ENCODE results near the gene TRIM33. TPM values are rescaled to one million over a fixed set of nuclear protein-coding genes. Genes with fewer than 3 reads are reported as not detected.

Gene TRIM33
- total RNA-seq, 1 experiment from 2014 or later: 53.8 TPM

DNA sequence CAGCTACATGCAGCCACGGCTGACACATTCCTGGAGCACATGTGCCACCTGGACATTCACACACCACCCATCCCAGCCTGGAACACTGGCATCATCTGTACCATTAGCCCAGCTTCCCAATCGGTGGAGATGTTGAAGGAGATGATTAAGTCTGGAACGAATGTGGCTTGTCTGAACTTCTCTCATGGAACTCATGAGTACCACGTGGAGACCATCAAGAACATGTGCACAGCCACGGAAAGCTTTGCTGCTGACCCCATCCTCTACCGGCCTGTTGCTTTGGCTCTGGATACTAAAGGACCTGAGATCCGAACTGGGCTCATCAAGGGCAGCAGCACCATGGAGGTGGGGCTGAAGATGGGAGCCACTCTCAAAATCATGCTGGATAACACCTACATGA is 25.0 kb upstream of the TRIM33 start:
- Histone ChIP-seq H3T11ph (ENCODE audit: low read length) (no peak overlapping the region), H3K4ac (ENCODE audit: low read depth, low read length) (no peak overlapping the region), H3K4me1 (ENCODE audit: insufficient read depth, low read length) (no peaks in the 10 kb centered on the region), H3K14ac (ENCODE audit: insufficient read depth, low read length) (no peak overlapping the region), H3K79me2 (ENCODE audit: insufficient read depth, low read length) (no peaks in the 10 kb centered on the region), H3K27ac (ENCODE audit: insufficient read length, low read depth, low read length) (no peak overlapping the region), H4K91ac (ENCODE audit: insufficient read length, low read depth, low read length) (no peak overlapping the region), H4K20me1 (ENCODE audit: control insufficient read depth, insufficient read depth, insufficient read length) (no peaks in the 10 kb centered on the region), H3K23ac (ENCODE audit: insufficient read length, low read depth, low read length) (no peak overlapping the region), H2BK120ac (ENCODE audit: low read depth, low read length, poor library complexity, severe bottlenecking) (no peak overlapping the region), H4K5ac (ENCODE audit: insufficient read length, low read depth, low read length) (no peak overlapping the region), H3K23me2 (ENCODE audit: insufficient read length, low read depth, low read length, poor library complexity, severe bottlenecking) (no peaks in the 10 kb centered on the region), H3K9me3 (ENCODE audit: control insufficient read depth, low read depth, low read length) (no peaks in the 10 kb centered on the region), H2BK15ac (ENCODE audit: low read depth, low read length) (no peak overlapping the region), H2AK5ac (ENCODE audit: insufficient read length, low read length) (no peak overlapping the region), H3K79me1 (ENCODE audit: insufficient read depth, low read depth, low read length, poor library complexity, severe bottlenecking) (no peaks in the 10 kb centered on the region), H3K9ac (ENCODE audit: extremely low read depth, insufficient read length, low read length) (no peak overlapping the region), H4K8ac (replicated peaks; ENCODE audit: insufficient read length, low read depth, low read length) (no peak overlapping the region), H2BK5ac (ENCODE audit: insufficient read length, low read length) (no peak overlapping the region), H3K27me3 (ENCODE audit: insufficient read depth, low read length) (no peaks in the 10 kb centered on the region), H2BK20ac (ENCODE audit: low read depth, low read length, poor library complexity, severe bottlenecking) (no peak overlapping the region), H3K4me2 (ENCODE audit: insufficient read depth, insufficient read length, low read length) (no peak overlapping the region), H3K56ac (ENCODE audit: insufficient read length, low read depth, low read length) (no peak overlapping the region), H2AFZ (ENCODE audit: low read length) (no peak overlapping the region), H2BK12ac (ENCODE audit: insufficient read length, low read depth, low read length) (no peak overlapping the region), H3K18ac (ENCODE audit: insufficient read length, low read depth, low read length) (no peak overlapping the region)
- H3K9me3 Mint-ChIP-seq: no peaks in the 10 kb centered on the region
- WGBS (ENCODE audit: extremely low coverage, insufficient read length, low lambda C conversion rate): no CpG with 5 or more reads among the region's 7 CpGs
- TF ChIP-seq, protein P1, sequence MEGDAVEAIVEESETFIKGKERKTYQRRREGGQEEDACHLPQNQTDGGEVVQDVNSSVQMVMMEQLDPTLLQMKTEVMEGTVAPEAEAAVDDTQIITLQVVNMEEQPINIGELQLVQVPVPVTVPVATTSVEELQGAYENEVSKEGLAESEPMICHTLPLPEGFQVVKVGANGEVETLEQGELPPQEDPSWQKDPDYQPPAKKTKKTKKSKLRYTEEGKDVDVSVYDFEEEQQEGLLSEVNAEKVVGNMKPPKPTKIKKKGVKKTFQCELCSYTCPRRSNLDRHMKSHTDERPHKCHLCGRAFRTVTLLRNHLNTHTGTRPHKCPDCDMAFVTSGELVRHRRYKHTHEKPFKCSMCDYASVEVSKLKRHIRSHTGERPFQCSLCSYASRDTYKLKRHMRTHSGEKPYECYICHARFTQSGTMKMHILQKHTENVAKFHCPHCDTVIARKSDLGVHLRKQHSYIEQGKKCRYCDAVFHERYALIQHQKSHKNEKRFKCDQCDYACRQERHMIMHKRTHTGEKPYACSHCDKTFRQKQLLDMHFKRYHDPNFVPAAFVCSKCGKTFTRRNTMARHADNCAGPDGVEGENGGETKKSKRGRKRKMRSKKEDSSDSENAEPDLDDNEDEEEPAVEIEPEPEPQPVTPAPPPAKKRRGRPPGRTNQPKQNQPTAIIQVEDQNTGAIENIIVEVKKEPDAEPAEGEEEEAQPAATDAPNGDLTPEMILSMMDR (conservative IDR thresholded peaks at IDR 0.05): no peak
- DNase-seq: no peak
- H3K27ac Mint-ChIP-seq: no peak overlapping the region
- peaks cover 3% of the 10 kb centered on the region; the same call in 1 of the 2 replicates for H3K27me3 Mint-ChIP-seq (ENCODE audit: low read depth)
- H3K36me3 Mint-ChIP-seq (ENCODE audit: insufficient read depth in 1 of 3, low read depth in 3 of 3): no peaks in the 10 kb centered on the region; a peak in 1 of 7 replicates
- H3K4me1 Mint-ChIP-seq: 0 out of 4 replicates have a peak, but pooled peaks cover 2 to 3% of the 10 kb centered on the region in 2 experiments
- no peak overlapping the region for H3K4me3 Mint-ChIP-seq

Measured in H9 (cell line).